HG03378 (cell line): ENCODE results near the gene NUP188.
"Not testable (repeated sequence)": the region's sequence is repeated elsewhere in the genome, so short reads cannot be mapped to it uniquely, and the experiment has no call there.

Experiments used
- ATAC-seq: cut with Tn5 transposase; IDR thresholded peaks from one replicate; pipeline ENCODE4 v1.9.1; 2021; ENCODE audit warnings: mild to moderate bottlenecking, moderate library complexity; ENCODE audit not compliant: unreplicated experiment

NUP188 gene

DNA sequence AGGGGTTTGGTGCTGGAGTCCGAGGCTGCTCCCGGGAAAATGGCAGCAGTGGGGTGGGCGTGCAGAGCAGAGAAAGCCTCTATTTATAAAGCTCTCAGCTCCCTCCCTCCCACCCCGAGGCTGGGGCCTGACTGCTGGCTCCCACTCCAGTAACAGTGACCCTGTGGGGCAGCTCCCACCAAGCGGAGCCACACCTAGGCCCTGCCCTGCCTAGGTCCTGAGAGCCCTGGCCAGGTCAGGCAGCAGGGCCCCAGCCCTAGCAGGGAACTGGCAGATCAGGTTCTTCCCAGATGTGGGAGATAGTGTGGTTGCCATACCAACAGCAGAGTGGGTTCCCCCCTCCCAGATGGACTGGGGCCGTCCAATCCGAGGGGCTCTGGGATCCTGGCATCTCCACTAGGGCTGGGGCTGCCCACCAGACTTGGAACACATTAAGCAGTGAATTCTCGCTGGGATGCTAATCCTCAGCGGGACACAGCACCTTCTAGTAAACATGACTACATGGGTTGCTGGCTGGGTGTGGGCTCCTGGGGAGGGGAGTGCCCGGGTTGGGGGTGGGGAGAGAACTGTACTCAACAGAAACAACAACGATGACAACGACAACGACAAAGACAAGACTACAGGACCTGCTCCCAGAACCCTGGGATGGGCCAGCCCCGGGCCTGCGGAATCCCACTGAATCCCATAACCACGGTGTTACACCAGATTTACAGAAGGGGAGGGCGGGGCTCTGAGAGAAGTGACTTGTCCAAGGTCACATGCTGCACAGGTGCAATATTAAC is 79.1 kb downstream of the NUP188 start:
- ATAC-seq, result no peak

DNA sequence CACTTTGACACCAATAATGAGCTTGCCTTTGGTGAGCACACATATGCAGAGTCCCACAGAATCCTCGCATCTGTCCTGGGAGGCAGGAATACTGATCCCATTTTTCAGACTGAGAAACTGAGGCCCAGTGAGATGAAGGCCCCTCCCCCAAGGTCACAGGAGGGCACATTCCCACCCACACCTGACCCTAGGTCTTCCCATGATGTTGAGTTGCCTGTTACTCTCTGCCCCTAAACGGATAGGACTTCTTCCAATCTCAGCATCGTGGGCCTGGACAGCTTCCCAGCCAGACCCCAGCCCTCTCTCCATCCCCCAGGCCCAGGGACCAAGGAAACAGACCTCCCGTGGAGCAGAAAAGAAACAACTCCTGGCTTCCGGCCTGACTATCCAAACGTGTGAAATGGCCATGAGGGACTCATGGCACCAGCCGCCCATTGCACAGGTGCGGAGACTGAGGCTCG is 79.8 kb downstream of the NUP188 start:
- no peak for ATAC-seq

DNA sequence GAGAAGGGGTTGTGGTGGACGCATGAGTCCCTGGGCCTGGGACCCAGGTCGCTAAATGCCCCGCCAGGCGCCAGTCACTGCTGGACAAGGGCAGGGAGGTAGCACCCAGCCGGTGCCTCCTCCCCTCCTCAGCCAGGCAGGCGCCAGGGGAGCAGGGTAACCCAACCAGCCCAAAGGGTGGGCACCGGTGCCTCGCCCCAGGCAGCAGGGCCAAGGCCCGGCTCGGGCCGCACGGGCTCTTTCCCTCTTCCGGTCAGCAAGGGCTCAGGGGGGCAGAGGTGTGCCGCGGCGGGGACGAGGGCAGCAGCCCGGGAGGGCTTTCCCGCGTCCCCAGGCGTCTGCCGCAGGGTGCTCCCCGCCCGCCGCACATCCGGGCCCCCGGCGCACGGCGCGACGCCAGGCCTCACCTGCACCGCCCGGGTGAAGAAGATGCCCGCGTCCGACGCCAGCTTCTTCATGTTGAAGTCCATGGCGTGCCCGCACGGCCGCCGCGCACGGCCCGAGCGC is 80.2 kb downstream of the NUP188 start:
- peak; percentile 21 for ATAC-seq

DNA sequence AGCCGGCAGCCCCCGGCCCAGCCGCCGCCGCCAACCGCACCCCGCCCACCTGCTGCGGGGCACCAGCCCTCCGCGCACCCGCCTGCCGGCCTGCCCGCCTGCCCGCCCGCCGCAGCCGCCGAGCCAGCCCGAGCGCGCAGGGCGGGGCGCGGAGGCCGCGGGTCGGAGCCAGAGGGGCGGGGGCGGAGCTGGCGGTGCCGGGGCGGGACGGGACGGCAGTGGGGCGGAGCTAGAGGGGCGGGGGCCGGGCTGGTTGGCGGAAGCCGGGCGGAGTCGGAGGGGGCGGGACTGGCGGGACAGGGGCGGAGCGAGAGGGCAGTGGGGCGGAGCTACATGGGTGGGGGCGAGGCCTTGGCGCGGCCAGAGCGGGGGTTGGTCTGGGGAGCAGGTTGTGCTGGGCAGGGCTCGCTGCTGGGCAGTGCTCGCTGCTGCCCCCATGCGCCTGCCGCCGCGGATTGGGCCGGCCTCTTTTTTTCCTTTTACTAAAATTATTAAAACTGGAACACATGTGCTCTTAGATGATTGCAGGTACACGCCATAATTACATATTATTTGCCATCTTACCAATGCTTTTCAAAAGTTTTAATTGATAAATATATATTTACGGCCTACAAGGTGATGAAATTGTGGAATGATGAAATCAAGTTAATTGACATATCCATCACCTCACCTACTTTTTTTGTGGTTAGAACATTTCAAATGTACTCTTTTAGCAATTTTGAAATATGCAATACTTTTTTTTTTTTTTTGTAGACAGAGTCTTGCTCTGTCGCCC is 80.9 kb downstream of the NUP188 start, which contains the start of gene SH3GLB2:
TSS of gene SH3GLB2 (minus strand) at position 140 of the 775 bp plus-strand sequence. CDS start 177 bp downstream, outside the sequence.
- ATAC-seq, result peak; percentile 39

- ATAC-seq, result no peak
These were observed 82.7 kb downstream of the NUP188 start for GRCh38 chr9:129030191-129030590.

DNA sequence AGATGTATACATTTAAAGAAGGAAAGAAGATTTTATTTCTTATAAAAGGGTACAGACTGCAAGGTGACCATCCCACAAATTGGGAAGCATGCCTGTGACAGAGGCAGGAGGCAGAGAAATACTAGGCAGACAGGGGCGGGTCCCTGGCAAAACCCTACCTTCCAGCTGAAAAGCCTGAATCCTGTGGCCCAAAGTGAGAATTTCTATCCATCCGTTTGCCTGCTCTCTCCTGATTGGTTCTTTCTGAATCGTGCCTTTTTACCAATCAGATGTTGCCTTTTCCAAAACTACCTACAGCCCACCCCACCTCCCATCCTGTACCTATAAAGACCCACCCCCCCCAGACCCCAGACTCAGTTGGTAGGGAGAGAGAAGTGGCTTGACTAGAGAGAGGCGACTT is 84.0 kb downstream of the NUP188 start:
- ATAC-seq, result no peak

DNA sequence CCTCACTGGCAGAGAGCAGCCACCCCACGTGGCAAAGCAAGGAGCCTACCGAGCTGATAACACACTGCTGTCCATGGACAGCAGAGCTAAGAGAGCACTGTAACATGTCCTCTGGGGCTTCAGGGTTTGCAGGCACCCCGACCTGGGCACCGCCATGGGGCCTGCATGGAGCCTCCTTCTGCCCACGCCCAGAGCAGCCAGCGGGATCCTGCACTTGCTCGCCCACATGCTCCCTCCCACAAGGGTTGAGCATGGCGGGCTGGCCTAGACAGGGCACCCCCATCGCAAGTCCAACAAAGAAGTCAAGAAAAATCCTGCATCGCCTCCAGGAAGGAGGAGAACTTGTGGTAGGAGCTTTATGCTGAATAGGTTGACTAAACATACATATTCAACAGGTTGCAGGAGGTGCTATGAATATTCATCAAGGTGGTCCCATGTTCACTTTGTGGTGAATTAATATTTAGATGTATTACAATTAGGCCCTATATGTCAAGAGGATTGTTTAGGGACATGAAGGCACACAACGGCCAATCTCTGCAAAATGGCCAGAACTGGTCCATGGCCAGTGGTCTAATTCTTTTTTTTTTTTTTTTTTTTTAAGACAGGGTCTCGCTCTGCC is 85.2 kb downstream of the NUP188 start:
- no peak for ATAC-seq

GRCh38 chr9:129033216-129033615 is 85.7 kb downstream of the NUP188 start:
- no peak for ATAC-seq

DNA sequence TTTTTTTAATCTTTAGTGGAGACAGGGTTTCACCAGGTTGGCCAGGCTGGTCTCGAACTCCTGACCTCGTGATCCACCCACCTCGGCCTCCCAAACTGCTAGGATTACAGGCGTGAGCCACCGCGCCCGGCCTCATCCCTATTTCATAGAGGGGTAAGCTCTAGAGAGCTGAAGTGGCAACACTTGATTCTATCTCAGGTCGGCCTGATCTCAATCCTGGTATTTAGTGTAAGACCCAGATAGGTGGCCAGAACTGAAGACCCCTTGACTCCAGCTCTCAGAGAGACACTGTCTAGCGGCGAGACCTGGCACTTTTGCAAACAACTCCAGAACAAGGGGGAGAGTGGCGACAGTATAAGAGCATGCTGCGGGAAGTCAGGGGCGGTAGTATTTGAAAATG is 88.3 kb downstream of the NUP188 start:
- ATAC-seq, result not testable (repeated sequence)

GRCh38 chr9:129036241-129036922 is 88.9 kb downstream of the NUP188 start, which contains the start of gene MIGA2:
Gene MIGA2, plus strand, starts transcription at chr9:129036626. Its CDS starts 3,969 bp downstream, at chr9:129040595.
- peak; percentile 85 for ATAC-seq

GRCh38 chr9:129036923-129037766 is 89.6 kb downstream of the NUP188 start:
- ATAC-seq, result no peak

- ATAC-seq, result no peak
These were observed 90.2 kb downstream of the NUP188 start for GRCh38 chr9:129037767-129038098.

GRCh38 chr9:129038109-129038852 is 90.8 kb downstream of the NUP188 start:
- no peak for ATAC-seq

DNA sequence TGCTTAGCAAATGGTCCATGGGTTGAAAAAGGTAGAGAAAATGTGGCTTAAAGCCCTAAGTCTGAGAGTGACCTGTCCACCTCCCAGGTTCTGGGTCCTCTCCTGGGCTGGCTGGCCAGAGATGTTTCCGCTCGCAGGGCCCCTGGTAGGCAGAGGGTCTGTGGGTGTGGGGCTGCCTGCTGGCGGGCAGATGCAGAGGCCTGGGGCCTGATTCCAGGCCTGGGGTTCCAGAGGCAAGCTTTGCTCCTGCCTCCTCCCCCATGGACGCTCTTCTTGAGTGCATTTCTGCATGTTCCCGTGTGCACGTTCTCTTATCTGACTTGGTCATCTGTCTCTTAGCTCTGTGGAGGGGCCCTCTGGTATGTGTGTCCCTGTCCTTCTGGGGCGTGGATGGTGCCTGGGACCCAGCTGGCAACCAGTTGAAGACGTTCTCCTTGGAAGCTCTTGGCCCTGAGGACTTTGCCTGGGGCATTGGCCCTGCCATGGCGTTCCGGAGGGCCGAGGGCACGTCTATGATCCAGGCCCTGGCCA is 92.7 kb downstream of the NUP188 start:
- ATAC-seq, result no peak

DNA sequence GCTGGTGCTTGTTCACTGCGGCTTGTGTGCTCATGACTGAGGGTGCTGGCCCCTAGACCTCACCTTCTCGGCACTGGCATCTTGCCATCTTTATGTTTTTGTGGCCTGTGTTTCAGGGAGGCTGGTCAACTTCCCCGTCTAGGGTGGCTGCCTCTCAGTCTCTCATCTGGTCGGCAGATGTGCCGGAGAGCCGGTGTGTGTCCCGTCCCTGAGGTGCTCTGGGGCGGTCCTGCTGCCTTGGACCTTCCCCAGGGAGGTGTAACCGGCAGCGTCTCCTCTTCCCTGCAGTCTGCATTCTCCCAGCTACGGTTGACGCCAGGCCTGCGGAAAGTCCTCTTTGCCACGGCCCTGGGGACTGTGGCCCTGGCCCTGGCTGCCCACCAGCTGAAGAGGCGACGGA is 94.5 kb downstream of the NUP188 start:
- no peak for ATAC-seq

GRCh38 chr9:129052592-129052991 is 105.1 kb downstream of the NUP188 start:
- ATAC-seq, result no peak

DNA sequence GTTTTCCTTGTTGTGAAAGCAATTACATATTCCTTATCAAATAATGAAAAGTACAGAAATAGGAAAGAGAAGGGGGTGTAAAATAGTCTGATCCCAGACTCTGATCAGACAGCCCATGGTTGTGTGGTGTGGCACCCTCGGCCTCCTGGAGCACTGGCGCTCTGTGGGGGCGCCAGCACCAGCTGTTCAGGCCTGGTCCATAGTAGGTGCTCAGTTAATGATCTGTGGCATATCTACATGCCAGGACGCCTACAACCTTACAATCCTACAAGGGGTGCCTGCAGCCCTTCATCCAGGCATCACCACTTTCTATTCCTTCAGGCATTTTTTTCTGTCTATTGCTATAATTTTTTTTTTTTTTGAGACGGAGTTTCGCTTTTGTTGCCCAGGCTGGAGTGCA is 105.5 kb downstream of the NUP188 start:
- ATAC-seq, result no peak

DNA sequence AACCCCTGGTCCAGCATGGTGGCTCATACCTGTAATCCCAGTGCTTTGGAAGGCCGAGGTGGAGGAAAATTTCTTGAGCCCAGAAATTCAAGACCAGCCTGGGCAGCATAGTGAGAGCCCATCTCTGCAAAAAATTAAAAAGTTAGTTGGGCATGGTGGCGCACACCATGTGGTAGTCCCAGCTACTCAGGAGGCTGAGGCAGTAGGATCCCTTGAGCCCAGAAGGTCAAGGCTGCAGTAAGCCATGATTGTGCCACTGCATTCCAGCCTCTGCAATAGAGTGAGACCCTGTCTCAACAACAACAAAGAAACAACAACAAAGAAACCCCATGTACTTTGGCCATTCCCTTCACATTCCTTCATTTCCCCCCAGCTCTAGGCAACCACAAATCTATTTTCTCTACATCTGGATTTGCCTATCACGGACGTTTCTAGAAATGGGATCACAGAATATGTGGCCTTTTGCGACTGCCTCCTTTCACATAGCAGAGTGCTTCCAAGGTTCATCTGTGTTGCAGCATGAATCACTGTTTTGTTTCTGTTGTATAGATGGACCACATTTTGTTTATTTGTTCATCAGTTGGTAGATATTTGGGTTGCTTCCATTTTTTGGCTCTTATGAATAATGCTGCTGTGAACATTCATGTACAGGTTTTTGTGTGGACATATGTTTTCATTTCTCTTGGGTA is 106.8 kb downstream of the NUP188 start:
- no peak for ATAC-seq
